ENCODE measurements around the gene ATCAY.
A peak's percentile ranks its signal among the peaks of the same experiment; 100 is the strongest.
"Not testable (repeated sequence)": the region's sequence is repeated elsewhere in the genome, so short reads cannot be mapped to it uniquely, and the experiment has no call there.

ATCAY gene

DNA sequence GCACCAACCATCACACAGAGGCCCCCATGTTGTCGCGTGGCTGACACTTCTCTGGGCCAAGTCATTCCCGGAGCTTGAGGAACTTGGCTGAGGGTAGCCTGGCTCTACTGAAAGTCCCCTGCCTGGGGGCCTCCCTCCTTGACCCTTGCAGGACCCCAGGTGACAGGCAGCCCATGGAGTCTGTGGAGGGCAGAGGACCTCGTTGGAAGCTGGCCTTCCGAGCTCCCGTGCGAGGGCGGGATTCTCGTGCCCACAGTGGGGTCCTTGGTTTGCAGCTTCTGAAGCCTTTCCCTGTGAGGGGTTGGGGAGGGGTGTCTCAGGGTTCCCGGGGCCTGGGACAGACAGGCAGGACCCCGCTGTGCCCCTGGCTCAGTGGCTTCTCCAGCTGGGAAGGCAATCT lies 68.8 kb downstream of the ATCAY start:
- no peak for DNase-seq (ENCODE audit: low read depth in 2 of 2)

DNA sequence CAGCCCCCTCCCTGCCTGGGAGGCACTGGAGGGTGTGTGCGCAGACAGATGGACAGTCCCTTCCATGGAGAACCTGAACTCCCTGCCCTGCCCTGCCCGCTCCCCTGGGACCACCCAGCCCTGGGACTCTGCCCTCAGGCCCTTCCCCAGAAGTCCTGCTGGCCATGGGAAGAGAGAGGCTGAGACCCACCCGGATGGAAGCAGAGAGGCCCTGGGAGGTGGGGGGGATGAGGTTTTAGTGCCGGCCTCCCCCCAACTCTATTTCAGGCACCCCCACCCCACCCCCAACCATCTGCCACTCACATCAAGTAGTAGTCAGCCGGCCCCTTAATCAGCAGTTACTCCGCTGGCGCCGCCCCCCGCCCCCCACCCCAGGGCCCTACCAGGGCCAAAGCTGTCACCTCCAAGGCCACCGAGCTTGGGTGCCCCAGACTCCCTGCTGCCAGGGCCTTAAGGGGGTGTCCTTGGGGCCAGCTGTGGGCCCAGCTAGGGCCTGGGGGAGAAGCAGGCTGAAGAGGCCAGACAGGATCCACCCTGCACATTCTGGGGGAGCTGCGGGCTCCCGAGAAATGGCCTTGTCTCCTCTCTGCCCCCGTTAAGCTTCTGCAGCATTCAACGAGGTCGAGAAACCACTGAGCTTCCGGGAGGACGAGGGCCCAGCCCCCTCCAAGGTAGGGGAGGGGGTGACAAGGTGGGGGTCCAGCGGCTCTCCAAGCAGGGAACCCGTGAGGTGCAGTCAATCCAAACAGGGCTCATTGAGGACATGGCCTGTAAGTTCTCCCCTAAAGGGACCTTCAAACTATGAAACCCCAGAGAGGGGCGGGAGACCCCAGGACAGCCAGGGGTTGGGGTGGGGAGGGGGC lies 69.7 kb downstream of the ATCAY start:
- no peak for DNase-seq (ENCODE audit: low read depth in 2 of 2)

DNA sequence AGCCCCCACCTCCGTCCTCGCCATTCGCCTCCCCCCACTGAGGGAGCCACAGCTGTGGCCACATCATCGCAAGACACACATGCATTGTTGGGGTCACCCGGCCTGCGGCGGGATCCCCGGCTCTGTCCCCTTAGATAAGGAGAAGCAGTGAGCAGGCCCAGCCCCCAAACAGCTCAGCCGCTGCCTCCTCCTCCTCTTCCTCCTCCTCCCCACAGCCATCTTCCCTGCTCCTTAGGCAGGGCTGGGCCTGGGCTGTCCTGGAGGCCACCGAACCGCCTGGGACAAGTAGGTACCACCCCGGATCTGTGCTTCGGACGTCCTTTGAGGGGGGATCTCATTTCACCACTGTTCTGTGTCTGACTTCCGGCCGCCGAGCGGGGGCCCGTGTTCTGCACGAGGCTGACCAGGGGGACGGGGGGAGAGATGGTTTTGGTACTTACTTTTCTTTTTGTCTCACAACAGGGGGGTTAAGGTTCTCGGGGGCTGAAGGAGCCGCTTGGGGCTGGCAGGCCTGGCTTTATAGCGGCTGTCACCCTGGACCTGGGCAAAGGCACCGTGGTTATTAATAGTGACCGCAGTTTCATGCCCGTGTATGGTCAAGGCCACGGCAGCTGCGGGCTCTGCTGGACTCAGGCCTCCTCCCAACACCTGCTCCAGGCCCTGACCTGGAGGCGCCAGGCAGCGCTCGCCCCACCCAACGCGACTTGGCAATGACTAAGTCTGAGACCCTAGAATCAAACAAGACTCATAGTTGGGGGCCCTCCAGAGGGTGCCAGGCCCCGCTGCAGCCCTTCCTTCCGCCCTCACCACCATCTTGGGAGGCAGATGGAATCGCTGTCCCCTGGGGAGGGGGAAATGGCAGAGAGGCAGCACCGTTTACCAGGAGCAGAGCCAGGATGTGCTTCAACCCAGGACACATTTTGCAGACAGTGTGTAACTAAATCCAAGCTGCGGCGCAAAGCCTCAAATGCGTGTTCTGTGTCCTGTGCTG lies 70.7 kb downstream of the ATCAY start:
- no peak for DNase-seq (ENCODE audit: low read depth in 2 of 2)

DNA sequence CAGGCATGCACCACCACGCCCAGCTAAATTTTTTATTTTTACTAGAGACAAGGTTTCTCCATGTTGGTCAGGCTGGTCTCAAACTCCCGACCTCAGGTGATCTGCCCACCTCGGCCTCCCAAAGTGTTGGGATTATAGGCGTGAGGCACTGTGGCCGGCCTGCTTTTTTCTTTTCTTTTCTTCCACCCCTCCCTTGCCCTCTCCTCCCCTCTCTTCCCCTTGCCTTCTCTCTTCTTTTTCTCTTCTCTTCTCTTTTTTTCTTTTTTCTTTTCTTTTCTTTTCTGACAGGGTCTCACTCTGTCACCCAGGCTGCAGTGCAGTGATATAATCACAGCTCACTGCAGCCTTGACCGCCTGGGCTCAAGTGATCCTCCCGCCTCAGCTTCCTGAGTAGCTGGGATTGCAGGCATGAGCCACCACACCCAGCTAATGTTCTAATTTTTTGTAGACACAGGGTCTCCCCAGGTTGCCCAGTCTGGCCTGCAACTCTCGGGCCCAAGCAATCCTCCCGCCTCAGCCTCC lies 72.3 kb downstream of the ATCAY start:
- DNase-seq (ENCODE audit: low read depth in 2 of 2) = not testable (repeated sequence)

DNA sequence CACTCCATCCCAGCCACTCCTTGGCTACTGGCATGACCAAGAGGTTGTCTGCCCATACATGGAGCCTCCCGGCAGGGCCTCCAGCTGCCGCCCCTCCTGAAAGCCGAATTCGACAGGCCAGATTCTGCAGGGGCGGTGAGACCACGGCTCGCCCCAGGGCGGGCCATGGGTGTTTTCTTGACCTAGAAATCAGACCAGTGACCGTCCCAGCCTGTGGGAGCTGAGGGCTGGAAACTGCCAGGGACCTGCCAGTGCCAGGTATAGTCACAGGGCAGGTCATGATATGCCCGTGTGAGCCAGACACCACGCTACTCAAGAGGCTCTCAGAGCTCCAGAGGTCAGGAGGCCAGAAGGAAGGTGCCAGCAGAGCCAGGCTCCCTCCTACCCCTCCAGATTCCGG lies 73.6 kb downstream of the ATCAY start:
- no peak for DNase-seq (ENCODE audit: low read depth in 2 of 2)

DNA sequence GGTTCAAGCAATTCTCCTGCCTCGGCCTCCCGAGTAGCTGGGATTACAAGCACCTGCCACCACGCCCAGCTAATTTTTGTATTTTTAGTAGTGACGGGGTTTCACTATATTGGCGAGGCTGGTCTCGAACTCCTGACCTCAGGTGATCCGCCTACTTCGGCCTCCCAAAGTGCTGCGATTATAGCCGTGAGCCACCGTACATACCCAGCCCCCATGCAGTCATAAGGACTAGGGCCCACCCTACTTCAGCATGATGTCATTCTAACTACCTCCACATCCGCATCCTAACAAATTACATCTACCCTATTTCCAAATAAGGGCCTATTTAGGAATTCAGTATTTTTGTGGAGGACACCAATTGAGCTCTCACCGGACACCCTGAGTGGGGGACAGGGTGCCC lies 74.8 kb downstream of the ATCAY start:
- not testable (repeated sequence) for DNase-seq (ENCODE audit: low read depth in 2 of 2)

DNA sequence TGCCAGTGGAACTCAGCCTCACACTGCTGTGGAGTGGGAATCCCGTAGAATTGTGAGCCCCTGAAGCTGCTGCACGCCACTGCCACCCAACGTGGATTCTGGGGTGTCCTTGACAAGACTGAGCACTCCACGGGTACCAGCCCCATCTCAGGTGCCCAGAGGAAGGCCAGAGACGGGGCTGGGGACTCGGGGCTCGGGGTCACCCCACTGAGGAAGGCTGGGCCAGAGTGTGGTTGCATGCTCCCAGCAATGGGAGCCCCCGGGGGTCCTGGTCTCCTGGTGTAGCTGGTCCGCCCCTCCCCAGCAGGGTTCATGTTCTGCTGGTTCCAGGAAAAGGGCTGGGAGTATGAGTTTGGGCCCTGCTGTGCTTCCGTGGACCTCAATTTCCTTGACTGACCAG lies 75.2 kb downstream of the ATCAY start:
- no peak for DNase-seq (ENCODE audit: low read depth in 2 of 2)

DNA sequence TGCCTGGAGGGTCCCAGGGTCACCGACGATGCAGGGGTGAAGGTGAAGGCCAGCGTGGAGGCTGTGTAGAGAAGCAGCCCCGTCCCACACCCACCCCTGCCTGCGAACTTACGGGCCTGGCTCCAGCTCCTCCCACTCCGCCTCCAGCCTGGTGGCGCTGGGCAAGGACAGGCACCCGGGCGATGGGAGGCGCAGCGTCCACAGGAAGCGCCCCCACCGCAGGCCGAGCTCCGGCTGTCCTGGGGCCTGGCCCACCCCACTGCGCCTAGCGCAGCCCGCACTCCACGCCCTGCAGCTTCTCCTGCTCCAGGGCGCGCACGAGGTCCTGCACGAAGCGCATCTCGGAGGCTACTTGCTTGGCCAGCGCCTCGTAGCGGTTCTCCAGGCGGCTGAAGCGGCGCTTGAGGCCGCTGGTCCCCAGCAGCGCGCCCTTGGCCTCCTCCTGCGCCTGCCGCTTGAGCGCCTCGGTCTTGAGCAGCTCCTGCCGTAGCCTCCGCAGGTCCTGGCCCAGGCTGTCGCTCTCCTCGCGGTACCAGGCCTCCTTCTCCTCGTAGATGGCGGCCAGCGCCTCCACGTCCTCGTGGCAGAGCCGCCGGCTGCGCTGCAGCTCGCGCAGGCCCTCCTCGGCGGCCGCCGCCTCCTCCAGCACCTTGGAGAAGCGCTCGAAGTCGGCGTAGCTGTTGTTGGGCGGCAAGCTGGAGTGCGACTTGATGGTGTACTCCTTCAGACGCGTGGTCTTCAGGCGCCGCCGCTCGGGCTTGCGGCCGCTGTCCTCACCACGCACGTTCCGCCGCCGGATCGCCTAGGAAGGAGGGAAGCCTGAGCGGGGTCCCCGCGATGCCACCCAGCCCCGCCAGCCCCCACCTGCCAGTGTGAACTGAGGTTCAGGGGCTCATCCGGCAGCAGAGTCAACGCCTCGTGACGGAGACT lies 78.6 kb downstream of the ATCAY start:
- no peak for DNase-seq (ENCODE audit: low read depth in 2 of 2)

DNA sequence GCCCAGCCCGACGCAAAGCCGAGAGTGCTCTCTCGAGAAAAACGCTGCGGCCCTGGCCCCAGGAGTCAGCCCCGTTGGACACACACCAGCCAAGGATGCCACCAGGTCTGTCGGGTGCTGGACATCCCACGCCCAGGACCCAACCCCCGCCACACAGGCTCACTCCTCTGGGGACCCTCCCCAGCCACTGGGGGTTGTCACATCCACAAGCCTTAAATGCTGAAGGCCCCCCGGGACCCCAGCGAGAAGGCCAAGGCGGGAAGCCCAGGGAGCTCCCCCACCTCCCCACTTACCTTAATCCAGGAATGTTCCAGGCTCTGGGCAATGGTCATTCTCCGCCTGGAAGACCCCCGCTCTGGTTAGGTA lies 79.3 kb downstream of the ATCAY start:
- no peak for DNase-seq (ENCODE audit: low read depth in 2 of 2)

DNA sequence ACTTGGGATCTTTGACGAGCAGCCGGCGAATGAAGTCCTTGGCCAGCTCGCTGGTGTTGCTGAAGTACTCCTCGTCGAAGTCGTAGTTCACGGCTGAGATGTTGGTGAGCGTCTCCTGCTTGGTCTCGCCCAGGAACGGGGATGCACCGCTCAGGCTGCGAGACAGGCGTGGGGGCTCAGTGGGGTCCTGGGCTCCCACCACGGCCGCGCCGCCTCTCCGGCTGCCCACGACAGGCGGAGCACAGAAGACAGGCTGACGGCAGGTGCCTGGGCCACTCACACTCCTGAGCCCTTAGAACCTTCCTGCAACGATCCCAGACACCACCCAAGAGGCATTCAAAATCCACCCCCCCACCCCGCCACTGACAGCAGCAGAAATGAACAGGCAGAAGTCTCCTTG lies 80.5 kb downstream of the ATCAY start:
- no peak for DNase-seq (ENCODE audit: low read depth in 2 of 2)

DNA sequence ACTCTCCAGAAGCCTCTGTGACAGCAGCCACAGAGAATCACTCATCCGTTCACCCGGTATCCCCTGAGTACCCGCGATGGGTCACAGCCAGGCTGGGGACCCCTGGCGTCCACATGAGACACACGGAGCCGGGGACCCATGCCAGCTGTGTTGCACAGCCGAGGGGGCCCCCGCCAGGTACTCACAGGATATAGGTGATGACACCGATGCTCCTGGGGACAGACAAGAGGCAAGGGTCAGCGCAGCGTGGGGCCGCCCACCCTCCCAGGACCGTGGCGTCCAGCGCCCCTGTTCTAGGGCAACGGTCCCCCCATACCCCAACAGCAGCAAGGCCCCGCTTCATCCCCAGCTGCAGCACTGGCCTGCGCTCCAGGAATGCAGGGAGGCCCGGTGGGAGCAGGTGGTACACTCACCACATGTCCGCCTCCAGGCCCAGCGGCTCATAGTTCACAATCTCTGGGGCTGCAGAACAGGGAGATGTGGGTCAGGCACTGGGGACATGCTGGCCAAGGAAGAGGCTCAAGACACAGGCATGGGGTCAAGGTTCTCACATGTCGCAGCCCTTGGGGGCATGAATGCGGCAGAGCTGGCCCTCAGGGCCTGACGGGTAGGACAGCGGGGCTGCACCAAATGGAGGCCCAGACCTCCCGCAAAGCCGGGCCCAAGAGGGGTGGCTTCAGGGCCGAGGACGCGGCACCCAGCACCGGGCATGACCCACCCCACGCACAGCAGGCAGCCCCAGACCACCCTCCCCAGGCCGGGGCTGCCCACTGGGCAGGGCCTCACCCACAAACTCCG lies 83.2 kb downstream of the ATCAY start:
- DNase-seq (ENCODE audit: low read depth in 2 of 2) = no peak

DNA sequence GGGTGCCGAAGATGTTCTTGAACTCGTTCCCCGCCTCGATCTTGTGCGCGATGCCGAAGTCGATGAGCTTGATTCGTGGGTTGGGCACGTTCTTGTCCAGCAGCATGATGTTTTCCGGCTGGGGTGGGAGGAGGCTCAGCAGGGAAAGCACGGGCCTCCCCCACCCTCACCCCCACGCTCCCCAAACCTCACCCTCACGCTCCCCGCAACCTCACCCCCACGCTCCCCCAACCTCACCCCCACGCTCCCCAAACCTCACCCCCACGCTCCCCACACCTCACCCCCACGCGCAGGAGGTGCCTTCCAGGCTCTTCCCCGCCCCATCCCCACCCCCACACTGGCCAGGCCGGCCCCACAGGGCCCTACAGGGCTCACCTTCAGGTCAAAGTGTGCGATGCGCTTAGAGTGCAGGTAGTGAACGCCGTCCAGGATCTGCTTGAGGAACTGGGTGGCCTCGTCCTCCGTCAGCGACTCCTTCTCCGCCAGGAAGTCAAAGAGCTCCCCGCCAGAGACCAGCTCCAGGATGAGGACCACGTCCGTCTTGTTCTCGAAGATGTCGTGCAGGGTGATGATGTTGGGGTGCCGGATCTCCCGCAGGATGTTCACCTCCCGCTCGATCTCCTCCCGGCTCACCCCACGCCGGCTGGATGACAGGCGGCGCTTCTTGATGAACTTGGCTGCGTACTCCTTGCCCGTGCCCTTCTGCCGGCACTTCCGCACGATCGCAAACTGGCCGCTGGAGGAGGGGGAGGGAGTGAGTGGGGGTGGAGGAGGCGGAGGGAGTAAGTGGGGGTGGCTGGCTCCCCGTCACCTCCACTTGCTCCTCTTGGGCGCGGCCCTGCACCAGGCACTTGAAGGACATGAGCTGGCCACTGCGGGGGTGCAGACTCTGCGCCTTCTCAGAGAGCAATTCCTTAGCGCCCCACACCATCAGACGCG lies 84.0 kb downstream of the ATCAY start:
- DNase-seq (ENCODE audit: low read depth in 2 of 2) = no peak

DNA sequence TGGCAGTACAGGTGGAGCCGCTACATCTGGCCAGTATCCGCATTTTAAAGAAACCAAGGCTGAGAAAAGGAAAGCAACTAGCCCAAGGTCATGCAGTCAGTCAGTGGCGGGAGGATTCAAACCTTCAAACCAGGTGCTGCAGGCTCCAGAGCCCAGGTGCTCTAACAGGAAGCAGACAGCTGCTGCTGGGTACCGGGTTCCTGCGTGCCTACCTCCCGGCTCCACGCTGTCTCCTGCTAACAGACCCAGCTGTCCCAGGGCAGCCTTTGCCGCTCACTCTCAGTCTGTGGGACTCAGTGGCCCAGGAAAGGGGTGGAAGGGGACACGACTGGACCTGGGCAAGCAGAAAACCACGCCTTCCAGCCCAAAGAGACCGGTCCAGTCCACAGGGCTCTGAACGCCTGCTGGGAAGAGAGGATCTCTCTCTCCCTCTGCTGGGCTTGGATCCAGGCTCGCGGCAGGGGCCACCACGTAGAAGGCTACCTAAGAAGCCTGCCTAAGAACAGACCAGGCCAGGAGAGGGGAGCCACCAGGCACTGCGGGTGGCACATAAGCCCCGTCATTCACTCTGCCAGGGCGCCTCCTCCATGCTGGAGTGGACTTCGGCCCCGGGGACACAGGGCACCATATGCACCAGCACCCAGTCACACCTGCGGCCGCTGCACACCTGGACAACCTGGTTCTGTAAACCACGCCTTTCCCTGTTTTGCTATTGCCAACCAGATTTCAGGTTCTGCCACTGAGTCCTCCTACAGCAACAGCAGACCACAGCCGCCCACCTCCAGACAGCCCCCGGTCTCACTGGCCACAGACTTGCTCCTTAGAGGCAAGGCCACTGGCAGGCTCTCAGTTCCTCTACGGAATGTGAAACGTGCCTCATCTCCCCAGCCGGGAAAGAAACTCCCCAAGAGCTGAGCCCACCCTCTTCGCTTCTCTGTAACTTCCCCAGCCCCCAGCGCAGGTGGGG lies 85.8 kb downstream of the ATCAY start:
- DNase-seq (ENCODE audit: low read depth in 2 of 2) = no peak

DNA sequence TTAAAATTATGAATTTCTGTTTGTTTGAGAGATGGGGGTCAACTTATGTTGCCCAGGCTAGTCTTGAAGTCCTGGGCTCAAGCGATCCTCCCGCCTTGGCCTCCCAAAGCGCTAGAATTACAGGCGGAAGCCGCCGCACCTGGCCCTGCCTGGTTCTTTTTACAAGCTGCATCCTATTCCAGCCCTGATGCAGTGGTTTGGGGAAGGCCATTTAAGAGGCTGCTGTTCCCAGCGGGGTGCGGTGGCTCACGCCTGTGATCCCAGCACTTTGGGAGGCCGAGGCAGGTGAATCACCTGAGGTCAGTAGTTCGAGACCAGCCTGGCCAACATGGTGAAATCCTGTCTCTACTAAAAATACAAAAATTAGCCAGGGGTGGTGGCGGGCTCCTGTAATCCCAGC lies 87.5 kb downstream of the ATCAY start:
- DNase-seq (ENCODE audit: low read depth in 2 of 2) = not testable (repeated sequence)

DNA sequence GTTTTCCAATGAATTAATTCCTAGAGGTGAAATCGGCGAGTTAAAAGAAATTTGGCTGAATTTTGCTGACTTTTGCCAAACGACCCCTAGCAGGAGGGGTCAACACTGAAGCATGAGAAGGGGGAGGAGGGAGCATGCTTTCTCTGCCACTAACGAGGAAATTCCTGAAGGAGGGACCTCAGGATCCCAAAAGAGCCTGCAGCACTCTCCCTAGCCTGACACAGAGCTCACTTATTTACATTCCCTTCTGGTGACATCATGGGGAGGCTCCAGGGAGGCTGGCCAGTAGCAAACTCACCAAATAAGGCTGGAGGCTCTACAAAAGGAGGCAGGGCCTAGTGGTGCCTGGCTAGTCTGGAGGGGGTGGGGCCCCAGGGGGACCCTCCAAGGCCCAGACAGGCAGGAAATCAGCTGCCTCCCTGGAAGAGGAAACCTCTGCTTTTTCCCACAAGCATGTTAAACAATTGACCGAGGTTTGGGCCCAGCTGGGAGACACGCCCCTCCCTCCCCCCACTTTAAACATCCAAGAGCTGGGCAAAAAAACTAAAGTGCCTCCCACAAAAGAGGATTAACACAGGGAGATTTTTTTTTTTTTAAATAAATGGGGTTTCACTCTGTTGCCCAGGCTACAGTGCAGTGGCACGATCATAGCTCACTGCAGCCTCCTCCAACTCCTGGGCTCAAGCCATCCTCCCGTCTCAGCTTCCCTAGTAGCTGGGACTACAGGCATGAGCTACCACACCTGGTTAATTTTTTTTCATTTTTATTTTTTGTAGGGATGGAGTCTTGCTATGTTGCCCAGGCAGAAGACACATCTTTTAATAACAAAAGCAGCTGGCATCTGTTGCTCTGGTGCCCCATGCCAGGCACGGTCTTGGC lies 88.3 kb downstream of the ATCAY start:
- DNase-seq (ENCODE audit: low read depth in 2 of 2) = peak; percentile 100

DNA sequence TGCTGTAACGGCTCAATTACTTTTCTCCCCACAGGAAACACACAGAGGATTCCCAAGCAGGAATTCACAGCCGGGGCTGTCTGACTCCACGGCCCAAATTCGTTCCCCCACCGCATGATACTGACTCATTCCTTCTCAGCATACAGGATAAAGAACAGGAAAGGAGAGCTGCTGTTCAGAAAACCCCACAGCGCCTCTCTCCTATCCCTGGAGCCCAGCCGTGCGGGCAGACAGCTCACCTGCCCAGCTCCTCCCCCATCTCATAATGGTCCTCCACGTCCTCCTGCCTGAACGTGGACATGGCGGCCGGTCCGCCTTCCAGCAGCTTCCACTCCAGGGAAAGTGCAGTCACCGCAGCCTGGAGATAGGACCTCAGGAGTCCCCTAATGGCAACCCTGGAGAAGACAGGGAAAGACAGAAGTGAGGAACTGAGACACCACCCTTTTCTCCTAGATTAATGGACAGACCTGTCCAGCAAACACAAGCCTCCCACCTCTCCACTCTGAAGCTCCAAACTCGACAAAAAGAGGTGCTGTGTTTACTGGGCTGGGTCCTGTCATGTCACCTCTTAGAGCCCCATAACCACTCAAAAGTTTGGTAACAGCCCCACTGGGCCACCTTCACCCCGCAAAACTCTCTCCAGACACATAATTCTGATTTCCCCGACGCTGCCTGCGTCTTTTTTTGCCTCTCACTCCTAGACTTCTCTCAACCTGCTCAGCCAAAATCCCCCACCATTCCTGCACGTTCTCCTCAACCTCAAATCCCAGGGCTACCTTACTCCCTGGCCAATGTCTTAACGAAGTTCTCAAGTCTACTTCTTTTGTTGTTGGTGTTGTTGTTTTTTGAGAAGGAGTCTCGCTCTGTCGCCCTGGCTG lies 89.2 kb downstream of the ATCAY start:
- DNase-seq (ENCODE audit: low read depth in 2 of 2) = peak; percentile 66 to 70
